Keratinocyte (primary cell): Measurements from ENCODE around the gene MARCHF3. TPM values are rescaled to one million over a fixed set of nuclear protein-coding genes. Genes with fewer than 3 reads are reported as not detected.

ENCODE experiments used
- DNase-seq: peaks from one replicate; pipeline ENCODE4 v3.0.0-alpha.2; 2011; ENCODE audit warnings: low read depth, missing footprints, low spot score
- FAIRE-seq: peaks from 2 replicates; lab custom pipeline; 2011; peaks lifted over from hg19 to GRCh38; lab: Jason Lieb, UNC
- H2AFZ ChIP-seq: 2 replicates; pipeline ENCODE4 v1.6.0; 2012; ENCODE audit warnings: low read length, control low read depth, inconsistent platforms; ENCODE audit not compliant: control insufficient read depth
- H3K27ac ChIP-seq: 2 replicates; pipeline ENCODE4 v1.5.1; 2011; ENCODE audit warnings: low read length; ENCODE audit not compliant: control insufficient read depth, insufficient read depth
- H3K27me3 ChIP-seq: 3 replicates; pipeline ENCODE4 v1.6.0; 2011; ENCODE audit warnings: low read length; ENCODE audit not compliant: control insufficient read depth, insufficient read depth; ENCODE audit errors: extremely low read depth
- H3K36me3 ChIP-seq, 2 experiments: 2 replicates in 1 of 2; 3 replicates in 1 of 2; pipeline ENCODE4 v1.5.1; 2011; ENCODE audit warnings: low read length in 2 of 2, mild to moderate bottlenecking in 1 of 2; ENCODE audit not compliant: control insufficient read depth in 2 of 2, insufficient read depth in 2 of 2; ENCODE audit errors: extremely low read depth in 1 of 2
- H3K4me1 ChIP-seq: 3 replicates; pipeline ENCODE4 v1.5.1; 2011; ENCODE audit warnings: low read length; ENCODE audit not compliant: control insufficient read depth, insufficient read depth; ENCODE audit errors: extremely low read depth
- H3K4me2 ChIP-seq: 3 replicates; pipeline ENCODE4 v1.6.0; 2011; ENCODE audit warnings: low read depth, low read length; ENCODE audit not compliant: control insufficient read depth, insufficient read depth; ENCODE audit errors: extremely low read depth
- H3K4me3 ChIP-seq, 3 experiments: fragments of 200-600 bp in 1 of 3; sonication (generic) in 1 of 3; 2 replicates in 2 of 3; 3 replicates in 1 of 3; pipeline ENCODE4 v1.5.1; 2011 to 2016; ENCODE audit warnings: low read length in 3 of 3, mild to moderate bottlenecking in 3 of 3, control low read depth in 2 of 3, inconsistent platforms in 1 of 3, low read depth in 1 of 3, mixed read lengths in 1 of 3, mixed run types in 1 of 3, moderate library complexity in 1 of 3; ENCODE audit not compliant: control insufficient read depth in 2 of 3, insufficient read depth in 2 of 3; ENCODE audit errors: extremely low read depth in 1 of 3
- H3K79me2 ChIP-seq: 2 replicates; pipeline ENCODE4 v1.6.0; 2012; ENCODE audit warnings: low read length; ENCODE audit not compliant: control insufficient read depth, insufficient read depth
- H3K9ac ChIP-seq: 3 replicates; pipeline ENCODE4 v1.6.0; 2011; ENCODE audit warnings: low read length; ENCODE audit not compliant: control insufficient read depth, insufficient read depth; ENCODE audit errors: extremely low read depth
- H3K9me1 ChIP-seq: 3 replicates; pipeline ENCODE4 v1.6.0; 2011; ENCODE audit warnings: low read length; ENCODE audit not compliant: control insufficient read depth, insufficient read depth; ENCODE audit errors: extremely low read depth
- H3K9me3 ChIP-seq: 2 replicates; pipeline ENCODE4 v1.5.1; 2012; ENCODE audit warnings: low read depth, low read length; ENCODE audit not compliant: control insufficient read depth
- H4K20me1 ChIP-seq: 3 replicates; pipeline ENCODE4 v1.6.0; 2011; ENCODE audit warnings: low read length; ENCODE audit not compliant: control insufficient read depth, insufficient read depth; ENCODE audit errors: extremely low read depth
- EZH2 ChIP-seq: IDR thresholded peaks from one replicate; pipeline ENCODE4 v1.6.1; 2012; ENCODE audit warnings: inconsistent platforms, mild to moderate bottlenecking, low read length, moderate library complexity
- dilution Hi-C: fragments of 300-500 bp; cut with MboI; formaldehyde crosslinking; loops from one replicate; pipeline ENCODE4 v1.7.0; 2020; ENCODE audit warnings: low sequenced_read_pairs; ENCODE audit not compliant: extremely low pct_ligation_motif_present
- polyA plus RNA-seq, 5 experiments: library from polyadenylated mRNA; depleted of rRNA in 3 of 5; stranded (reverse) in 3 of 5; stranded (forward) in 1 of 5; unstranded in 1 of 5; fragments of >200 nt; gene quantifications; 1 replicate in 1 of 5; 2 replicates in 3 of 5; 3 replicates in 1 of 5; pipeline versions ENCODE4 v1.2.1 to v1.2.3, GENCODE V29; 2011 to 2012; ENCODE audit warnings: missing spikeins in 2 of 5, low read depth in 1 of 5, low replicate concordance in 1 of 5
- TF ChIP-seq, protein P1 (sequence below), 3 experiments: IDR thresholded peaks in 1 of 3; conservative IDR thresholded peaks in 1 of 3; optimal IDR thresholded peaks in 1 of 3; 2 replicates in 2 of 3; 3 replicates in 1 of 3; pipeline versions ENCODE3 to v1.5.1; 2011; ENCODE audit warnings: low read length in 3 of 3, mild to moderate bottlenecking in 3 of 3, moderate library complexity in 2 of 3, control low read depth in 1 of 3, inconsistent platforms in 1 of 3; ENCODE audit not compliant: insufficient read depth in 2 of 3; ENCODE audit errors: extremely low read depth in 1 of 3

MARCHF3 gene
- polyA plus RNA-seq, 1 donor (not counting 4 experiments of a cell fraction or from before 2014, with no cell fraction given), result 0.45 TPM

DNA sequence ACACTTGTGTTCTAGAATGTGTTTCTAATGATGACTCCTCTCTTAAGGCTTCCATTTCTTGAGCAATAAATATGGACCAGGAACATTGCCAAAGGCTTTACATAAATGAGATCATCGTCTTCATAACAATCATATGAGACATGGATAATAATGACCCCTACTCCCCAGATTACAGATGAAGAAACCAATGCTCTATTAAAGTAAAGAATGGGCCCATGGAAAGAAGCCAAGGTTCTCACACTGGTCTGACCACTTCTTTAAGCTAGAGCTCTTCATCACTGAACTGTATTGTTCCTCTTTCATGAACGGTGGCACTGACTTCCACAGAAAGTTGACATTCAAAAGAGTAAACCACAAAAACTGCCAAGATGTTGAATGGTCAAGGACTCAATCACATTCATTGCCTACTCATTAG, 65.3 kb downstream of the MARCHF3 start:
- FAIRE-seq, result no peak
- Histone ChIP-seq H3K4me1 (peaks cover 3% of the 10 kb centered on the region), H3K9me1 (no peaks in the 10 kb centered on the region), H4K20me1 (no peaks in the 10 kb centered on the region), H3K27me3 (no peaks in the 10 kb centered on the region), H3K27ac (no peak overlapping the region), H3K4me2 (no peak overlapping the region), H2AFZ (no peak overlapping the region), H3K36me3 (no peaks in the 10 kb centered on the region), H3K9me3 (no peaks in the 10 kb centered on the region), H3K9ac (no peak overlapping the region), H3K79me2 (no peaks in the 10 kb centered on the region), H3K4me3 (no peak overlapping the region)
- peak; percentile 1 for DNase-seq
- dilution Hi-C loops, result no loop called here
- TF ChIP-seq, protein P1, sequence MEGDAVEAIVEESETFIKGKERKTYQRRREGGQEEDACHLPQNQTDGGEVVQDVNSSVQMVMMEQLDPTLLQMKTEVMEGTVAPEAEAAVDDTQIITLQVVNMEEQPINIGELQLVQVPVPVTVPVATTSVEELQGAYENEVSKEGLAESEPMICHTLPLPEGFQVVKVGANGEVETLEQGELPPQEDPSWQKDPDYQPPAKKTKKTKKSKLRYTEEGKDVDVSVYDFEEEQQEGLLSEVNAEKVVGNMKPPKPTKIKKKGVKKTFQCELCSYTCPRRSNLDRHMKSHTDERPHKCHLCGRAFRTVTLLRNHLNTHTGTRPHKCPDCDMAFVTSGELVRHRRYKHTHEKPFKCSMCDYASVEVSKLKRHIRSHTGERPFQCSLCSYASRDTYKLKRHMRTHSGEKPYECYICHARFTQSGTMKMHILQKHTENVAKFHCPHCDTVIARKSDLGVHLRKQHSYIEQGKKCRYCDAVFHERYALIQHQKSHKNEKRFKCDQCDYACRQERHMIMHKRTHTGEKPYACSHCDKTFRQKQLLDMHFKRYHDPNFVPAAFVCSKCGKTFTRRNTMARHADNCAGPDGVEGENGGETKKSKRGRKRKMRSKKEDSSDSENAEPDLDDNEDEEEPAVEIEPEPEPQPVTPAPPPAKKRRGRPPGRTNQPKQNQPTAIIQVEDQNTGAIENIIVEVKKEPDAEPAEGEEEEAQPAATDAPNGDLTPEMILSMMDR (optimal IDR thresholded peaks at IDR 0.05 in 1 of 3, IDR thresholded peaks at IDR 0.05 in 1 of 3, conservative IDR thresholded peaks at IDR 0.05 in 1 of 3; ENCODE audit: extremely low read depth in 1 of 3, insufficient read depth in 2 of 3, low read length in 3 of 3), result no peak
- TF ChIP-seq EZH2, result no peak

- TF ChIP-seq, protein P1 (optimal IDR thresholded peaks at IDR 0.05 in 1 of 3, IDR thresholded peaks at IDR 0.05 in 1 of 3, conservative IDR thresholded peaks at IDR 0.05 in 1 of 3; ENCODE audit: extremely low read depth in 1 of 3, insufficient read depth in 2 of 3, low read length in 3 of 3), result no peak
- no peak for TF ChIP-seq EZH2
- Histone ChIP-seq H3K27ac (no peak overlapping the region), H4K20me1 (no peaks in the 10 kb centered on the region), H3K4me3 (no peak overlapping the region), H3K9ac (no peak overlapping the region), H3K27me3 (no peaks in the 10 kb centered on the region), H3K36me3 (no peaks in the 10 kb centered on the region), H3K4me2 (no peak overlapping the region), H3K9me1 (no peaks in the 10 kb centered on the region), H2AFZ (no peak overlapping the region), H3K79me2 (no peaks in the 10 kb centered on the region), H3K9me3 (no peaks in the 10 kb centered on the region), H3K4me1 (peaks cover 3% of the 10 kb centered on the region)
- FAIRE-seq (no peak), DNase-seq (no peak)
- dilution Hi-C loops, result no loop called here
These were observed 66.5 kb downstream of the MARCHF3 start for GRCh38 chr5:126963822-126964375.
